ENCODE measurements around the gene CD248.

DNA sequence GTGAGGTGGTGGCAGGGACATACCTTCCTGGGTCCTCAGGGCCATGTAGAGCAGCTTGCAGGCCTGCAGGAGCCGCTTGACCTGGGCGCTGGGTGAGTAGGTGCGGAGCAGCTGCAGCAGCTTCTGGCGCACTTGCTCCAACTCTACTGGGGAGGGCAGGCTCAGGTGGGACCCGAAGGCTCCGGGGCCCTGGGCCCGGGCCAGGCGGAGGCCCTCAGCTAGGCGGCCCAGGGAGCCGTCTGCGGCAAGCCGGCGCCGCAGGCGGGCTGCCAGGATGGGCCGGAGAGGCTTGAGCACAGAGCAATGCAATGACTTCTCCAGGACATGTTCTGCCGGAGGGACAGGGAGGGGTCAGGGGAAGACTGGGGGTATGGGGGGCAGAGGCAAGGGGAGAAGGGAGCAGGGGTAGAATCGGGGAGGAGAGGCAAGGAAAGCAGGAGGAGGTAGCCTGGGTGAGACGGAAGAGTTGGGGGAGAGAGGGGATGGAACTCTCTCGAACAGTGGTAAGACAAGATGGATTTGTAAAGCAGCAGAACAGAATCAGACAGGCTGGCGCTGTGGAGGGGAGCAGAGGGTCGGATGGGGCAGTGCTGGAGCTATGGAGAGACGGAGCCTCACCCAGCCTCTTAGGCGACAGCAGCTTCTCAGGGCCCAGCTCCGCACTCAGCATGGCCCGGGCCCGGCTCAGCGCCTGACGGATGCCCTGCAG lies 17.2 kb upstream of the CD248 start:
- TF ChIP-seq, protein P1, sequence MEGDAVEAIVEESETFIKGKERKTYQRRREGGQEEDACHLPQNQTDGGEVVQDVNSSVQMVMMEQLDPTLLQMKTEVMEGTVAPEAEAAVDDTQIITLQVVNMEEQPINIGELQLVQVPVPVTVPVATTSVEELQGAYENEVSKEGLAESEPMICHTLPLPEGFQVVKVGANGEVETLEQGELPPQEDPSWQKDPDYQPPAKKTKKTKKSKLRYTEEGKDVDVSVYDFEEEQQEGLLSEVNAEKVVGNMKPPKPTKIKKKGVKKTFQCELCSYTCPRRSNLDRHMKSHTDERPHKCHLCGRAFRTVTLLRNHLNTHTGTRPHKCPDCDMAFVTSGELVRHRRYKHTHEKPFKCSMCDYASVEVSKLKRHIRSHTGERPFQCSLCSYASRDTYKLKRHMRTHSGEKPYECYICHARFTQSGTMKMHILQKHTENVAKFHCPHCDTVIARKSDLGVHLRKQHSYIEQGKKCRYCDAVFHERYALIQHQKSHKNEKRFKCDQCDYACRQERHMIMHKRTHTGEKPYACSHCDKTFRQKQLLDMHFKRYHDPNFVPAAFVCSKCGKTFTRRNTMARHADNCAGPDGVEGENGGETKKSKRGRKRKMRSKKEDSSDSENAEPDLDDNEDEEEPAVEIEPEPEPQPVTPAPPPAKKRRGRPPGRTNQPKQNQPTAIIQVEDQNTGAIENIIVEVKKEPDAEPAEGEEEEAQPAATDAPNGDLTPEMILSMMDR (IDR thresholded peaks at IDR 0.05), result no peak
- TF ChIP-seq POLR2A (IDR thresholded peaks at IDR 0.05) (no peak), EP300 (IDR thresholded peaks at IDR 0.05) (no peak)
